NT2/D1 (cell line): ENCODE measurements around the gene HOXB8.

Experiments
- DNase-seq: peaks from one replicate; pipeline ENCODE4 v3.0.0-alpha.2; 2011; ENCODE audit warnings: low read depth, low spot score
- H3K27me3 ChIP-seq: 2 replicates; pipeline ENCODE4 v1.6.0; 2011; ENCODE audit warnings: mild to moderate bottlenecking; ENCODE audit not compliant: insufficient read length, insufficient read depth
- H3K36me3 ChIP-seq: 2 replicates; pipeline ENCODE4 v1.6.1; 2011; ENCODE audit warnings: mild to moderate bottlenecking, low read length, mixed read lengths; ENCODE audit not compliant: insufficient read depth, insufficient read length
- H3K4me1 ChIP-seq: 2 replicates; pipeline ENCODE4 v1.5.1; 2011; ENCODE audit not compliant: insufficient read depth, insufficient read length
- H3K4me3 ChIP-seq: 2 replicates; pipeline ENCODE4 v1.5.1; 2011; ENCODE audit warnings: low read depth; ENCODE audit not compliant: insufficient read length
- H3K9ac ChIP-seq: 2 replicates; pipeline ENCODE4 v1.6.0; 2011; ENCODE audit warnings: low read depth; ENCODE audit not compliant: insufficient read length
- H3K9me3 ChIP-seq: 2 replicates; pipeline ENCODE4 v1.5.1; 2011; ENCODE audit warnings: mild to moderate bottlenecking, low read length; ENCODE audit not compliant: insufficient read depth
- SUZ12 ChIP-seq: IDR thresholded peaks from 2 replicates; pipeline ENCODE4 v1.6.1; 2011; ENCODE audit not compliant: insufficient read length, insufficient read depth; ENCODE audit errors: extremely low read depth
- YY1 ChIP-seq: IDR thresholded peaks from 2 replicates; pipeline ENCODE4 v1.6.1; 2011; ENCODE audit not compliant: insufficient read length, insufficient read depth
- ZNF274 ChIP-seq: IDR thresholded peaks from 2 replicates; pipeline ENCODE4 v1.6.1; 2011; ENCODE audit warnings: mild to moderate bottlenecking, low read depth, low read length

The HOXB8 gene

DNA sequence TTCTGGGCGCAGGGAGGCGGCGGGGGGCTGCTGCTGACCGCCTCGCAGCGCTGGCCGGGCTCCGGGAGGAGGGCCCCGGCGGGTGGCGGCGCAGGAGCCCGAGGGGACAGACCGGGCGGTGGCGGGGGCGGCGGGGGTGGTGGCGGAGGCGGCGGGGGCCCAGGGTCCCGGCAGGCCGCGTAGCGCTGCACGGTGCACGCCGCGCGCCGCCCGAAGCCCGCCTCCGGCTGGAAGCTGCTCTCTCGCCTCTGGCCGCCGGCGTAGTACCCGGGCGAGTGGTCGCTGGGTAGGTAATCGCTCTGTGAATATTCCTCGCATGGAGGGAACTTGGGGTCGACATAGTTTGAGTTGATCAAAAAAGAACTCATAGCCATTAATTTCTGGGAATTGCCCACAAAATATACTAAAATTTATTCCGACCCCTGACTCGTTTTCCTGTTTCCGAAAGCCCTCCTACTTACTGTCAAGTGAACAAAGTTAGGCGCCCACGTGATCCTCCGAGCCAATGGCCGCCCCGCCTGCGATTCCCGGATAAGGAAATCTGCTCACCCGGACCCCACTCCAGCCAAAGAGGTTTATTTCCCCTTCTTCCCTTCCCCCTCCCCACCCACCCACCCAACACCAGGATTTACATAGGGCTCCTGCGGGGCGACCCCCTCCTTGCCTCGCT is 37.0 kb downstream of the HOXB8 start, which contains the start of gene HOXB4:
Gene HOXB4 (minus strand): TSS at position 405 of the 670 bp plus-strand sequence. CDS start 31 bp downstream, at position 374.
- DNase-seq: no peak
- H3K36me3 ChIP-seq: no peaks in the 10 kb centered on the region
- TF ChIP-seq YY1: no peak
- TF ChIP-seq SUZ12: peak; percentile 54
- TF ChIP-seq ZNF274: no peak
- H3K4me1 ChIP-seq: peaks cover 5% of the 10 kb centered on the region
- H3K9ac ChIP-seq: peak within 1 kb of the TSS; percentile 57
- H3K4me3 ChIP-seq: peak within 1 kb of the TSS; percentile 12
- H3K27me3 ChIP-seq: peaks cover 98% of the 10 kb centered on the region
- no peaks in the 10 kb centered on the region for H3K9me3 ChIP-seq

DNA sequence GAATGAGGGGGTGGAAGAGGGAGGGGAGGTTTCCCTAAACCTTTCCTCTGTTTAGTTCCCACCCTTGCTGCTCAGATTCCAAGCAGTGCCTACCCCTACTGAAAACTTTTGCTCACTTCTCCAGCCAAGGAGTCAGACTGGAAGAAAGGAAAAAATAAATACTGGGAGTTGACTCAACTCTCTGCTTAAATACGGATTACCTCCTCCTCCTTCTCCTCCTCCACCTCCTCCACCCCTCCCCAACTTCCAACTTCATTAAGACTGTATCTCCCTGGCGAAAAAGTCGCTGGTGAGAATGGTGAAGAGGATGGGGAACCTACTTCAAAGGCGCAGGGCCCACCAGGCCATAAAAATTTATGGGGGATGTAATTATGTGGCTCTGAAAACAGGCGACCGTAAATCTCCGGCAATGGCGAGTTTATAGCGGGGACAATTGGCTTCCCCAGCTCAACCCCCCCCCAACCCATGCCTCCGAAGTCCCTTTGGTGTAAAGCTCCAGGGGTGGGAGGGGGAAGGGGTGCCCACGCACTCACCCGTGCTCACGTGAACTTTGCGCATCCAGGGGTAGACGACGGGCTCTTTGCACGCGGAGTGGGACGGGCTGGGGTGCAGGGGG is 37.7 kb downstream of the HOXB8 start:
- Histone ChIP-seq H3K27me3 (peaks cover 98% of the 10 kb centered on the region), H3K4me1 (peaks cover 5% of the 10 kb centered on the region), H3K36me3 (no peaks in the 10 kb centered on the region), H3K9ac (no peak overlapping the region), H3K4me3 (no peak overlapping the region), H3K9me3 (no peaks in the 10 kb centered on the region)
- no peak for DNase-seq
- TF ChIP-seq ZNF274: no peak
- TF ChIP-seq SUZ12: peak; percentile 20

DNA sequence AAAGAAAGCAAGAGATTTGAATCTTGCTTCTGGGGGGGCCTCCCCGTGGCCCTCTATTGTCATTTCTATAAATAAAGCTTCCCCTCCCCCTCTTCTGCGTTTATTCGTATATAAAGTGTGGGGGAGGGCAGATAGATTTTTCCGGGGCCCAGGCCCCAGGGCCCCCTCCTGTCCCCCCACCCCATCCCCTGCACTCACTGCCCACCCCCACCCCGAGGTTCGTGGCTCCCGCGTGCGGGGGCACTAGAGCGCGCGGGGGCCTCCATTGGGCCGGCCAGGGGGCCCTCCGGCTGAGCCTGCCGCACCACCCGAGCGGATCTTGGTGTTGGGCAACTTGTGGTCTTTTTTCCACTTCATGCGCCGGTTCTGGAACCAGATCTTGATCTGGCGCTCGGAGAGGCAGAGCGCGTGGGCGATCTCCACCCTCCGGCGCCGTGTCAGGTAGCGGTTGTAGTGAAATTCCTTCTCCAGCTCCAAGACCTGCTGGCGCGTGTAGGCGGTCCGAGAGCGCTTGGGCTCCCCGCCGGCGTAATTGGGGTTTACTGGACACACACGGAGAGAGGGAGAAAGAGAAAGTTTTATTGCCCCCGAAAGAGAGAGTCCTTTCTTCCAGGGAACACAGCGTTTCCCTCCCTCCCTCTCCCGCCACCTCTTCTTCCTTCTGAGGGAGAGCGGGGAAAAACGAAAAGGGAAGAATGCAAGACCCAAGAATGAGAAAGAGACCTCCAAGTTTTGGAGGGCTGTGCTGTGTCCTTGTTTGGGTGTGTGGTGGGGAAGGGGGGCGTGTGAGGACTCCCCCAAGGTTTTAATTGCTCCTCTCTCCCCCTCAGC is 38.4 kb downstream of the HOXB8 start:
- TF ChIP-seq SUZ12 (no peak), ZNF274 (no peak), YY1 (no peak)
- Histone ChIP-seq H3K4me1 (peaks cover 3% of the 10 kb centered on the region), H3K9me3 (no peaks in the 10 kb centered on the region), H3K27me3 (peaks cover 98% of the 10 kb centered on the region), H3K4me3 (no peak overlapping the region), H3K9ac (no peak overlapping the region), H3K36me3 (no peaks in the 10 kb centered on the region)
- DNase-seq: no peak

DNA sequence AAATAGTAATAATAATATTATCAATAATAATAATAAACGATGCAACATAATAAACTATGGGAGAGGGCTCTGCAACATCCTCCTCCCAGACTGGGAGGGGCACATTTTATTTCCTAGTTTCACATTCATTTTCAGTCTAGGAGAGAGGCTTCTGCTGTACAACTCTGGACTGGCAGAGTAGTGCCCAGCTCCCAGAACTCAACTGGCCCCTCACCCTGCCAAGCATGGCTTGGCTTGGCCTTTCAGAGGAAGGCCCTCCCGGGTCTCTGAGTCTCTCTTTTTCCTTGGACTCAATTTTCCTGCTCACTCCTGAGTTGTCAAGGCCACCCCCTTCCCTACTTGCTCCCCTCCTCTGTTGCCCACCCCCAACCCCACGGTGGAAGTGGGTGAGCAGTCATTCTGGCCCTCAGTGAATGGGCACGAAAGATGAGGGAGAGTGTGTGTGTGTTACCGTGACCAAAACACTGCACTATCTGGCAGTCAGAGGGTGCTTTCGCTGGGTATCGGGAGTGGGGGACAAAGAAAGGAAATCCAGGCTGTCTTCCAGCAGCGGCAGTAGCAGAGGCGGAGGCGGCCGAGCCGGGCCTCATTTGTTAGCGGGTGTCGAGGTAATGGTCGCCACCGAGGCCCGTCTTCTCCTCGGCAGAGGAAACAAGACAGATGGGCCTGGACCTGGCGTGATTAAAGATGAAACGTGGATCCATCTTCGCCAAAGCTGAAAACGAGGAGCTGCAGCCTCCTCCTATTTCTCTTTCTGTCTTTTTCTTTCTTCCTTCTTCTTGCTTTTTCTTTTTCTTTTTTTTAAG is 39.2 kb downstream of the HOXB8 start:
- H3K9me3 ChIP-seq: no peaks in the 10 kb centered on the region
- TF ChIP-seq SUZ12: peak; percentile 92
- no peak for TF ChIP-seq ZNF274
- no peaks in the 10 kb centered on the region for H3K36me3 ChIP-seq
- peaks cover 3% of the 10 kb centered on the region for H3K4me1 ChIP-seq
- DNase-seq: no peak
- no peak overlapping the region for H3K4me3 ChIP-seq
- peaks cover 98% of the 10 kb centered on the region for H3K27me3 ChIP-seq
- H3K9ac ChIP-seq: no peak overlapping the region

DNA sequence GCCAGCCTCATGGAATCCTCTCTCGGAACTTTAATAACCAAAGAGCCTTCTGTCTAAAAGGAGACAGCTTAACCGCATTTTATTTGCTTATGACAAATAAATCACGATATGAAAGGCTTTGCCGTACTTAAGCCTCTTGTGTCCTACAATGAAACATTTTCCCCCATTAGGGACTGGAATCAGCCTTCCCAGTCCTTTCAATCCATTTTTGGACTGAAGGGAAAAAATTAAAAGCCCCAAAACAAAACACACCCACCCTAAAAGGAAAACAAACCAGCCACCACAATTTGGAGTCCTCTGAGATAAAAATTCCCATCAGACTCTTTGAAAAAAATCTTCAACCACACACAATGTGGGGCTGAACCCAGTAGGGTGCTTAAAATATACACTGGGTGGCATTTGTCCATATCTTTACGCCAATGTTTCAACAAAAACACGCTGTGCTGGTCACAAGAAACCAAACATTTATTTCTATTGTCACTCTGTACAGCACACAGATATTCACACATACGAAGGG is 40.0 kb downstream of the HOXB8 start:
- H3K9me3 ChIP-seq: no peaks in the 10 kb centered on the region
- peaks cover 98% of the 10 kb centered on the region for H3K27me3 ChIP-seq
- TF ChIP-seq SUZ12: peak; percentile 5
- TF ChIP-seq ZNF274: no peak
- H3K4me3 ChIP-seq: no peak overlapping the region
- H3K9ac ChIP-seq: no peak overlapping the region
- no peak for DNase-seq
- peaks cover 6% of the 10 kb centered on the region for H3K4me1 ChIP-seq
- no peaks in the 10 kb centered on the region for H3K36me3 ChIP-seq

DNA sequence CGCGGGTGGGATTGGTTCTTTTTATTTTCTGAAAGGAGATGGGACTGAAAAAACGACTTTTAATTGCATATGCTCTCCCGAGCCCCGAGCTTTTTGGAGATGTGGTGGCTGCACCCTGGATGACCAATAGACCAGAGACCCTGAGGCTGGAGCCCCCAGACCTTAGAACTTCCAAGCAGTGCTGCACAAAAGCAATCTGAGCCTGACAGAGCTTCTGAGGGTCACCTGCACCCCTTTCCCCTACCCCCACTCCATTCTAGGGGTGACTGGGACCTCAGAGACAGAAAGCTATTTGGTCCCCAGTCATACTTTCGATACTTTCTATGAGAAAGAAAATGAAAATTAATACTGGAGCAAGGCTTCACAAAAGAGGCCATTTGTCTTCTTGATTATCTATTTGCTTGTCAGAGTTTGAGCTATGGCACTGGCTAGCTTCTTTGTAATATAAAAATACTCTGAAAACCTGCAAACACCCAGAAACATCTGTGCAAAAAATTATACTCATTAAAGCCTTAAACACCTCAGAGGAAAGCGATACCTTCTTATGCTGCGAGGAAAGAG is 40.5 kb downstream of the HOXB8 start:
- Histone ChIP-seq H3K36me3 (no peaks in the 10 kb centered on the region), H3K4me1 (peaks cover 6% of the 10 kb centered on the region), H3K4me3 (no peak overlapping the region), H3K9me3 (no peaks in the 10 kb centered on the region), H3K9ac (no peak overlapping the region), H3K27me3 (peaks cover 98% of the 10 kb centered on the region)
- TF ChIP-seq SUZ12 (no peak), ZNF274 (no peak), YY1 (no peak)
- no peak for DNase-seq
